Keratinocyte (primary cell): Measurements from ENCODE around the gene JCAD. TPM values are rescaled to one million over a fixed set of nuclear protein-coding genes. Genes with fewer than 3 reads are reported as not detected.

ENCODE experiments used
- DNase-seq: peaks from one replicate; pipeline ENCODE4 v3.0.0-alpha.2; 2011; ENCODE audit warnings: low read depth, missing footprints, low spot score
- FAIRE-seq: peaks from 2 replicates; lab custom pipeline; 2011; peaks lifted over from hg19 to GRCh38; lab: Jason Lieb, UNC
- H2AFZ ChIP-seq: 2 replicates; pipeline ENCODE4 v1.6.0; 2012; ENCODE audit warnings: low read length, control low read depth, inconsistent platforms; ENCODE audit not compliant: control insufficient read depth
- H3K27ac ChIP-seq: 2 replicates; pipeline ENCODE4 v1.5.1; 2011; ENCODE audit warnings: low read length; ENCODE audit not compliant: control insufficient read depth, insufficient read depth
- H3K27me3 ChIP-seq: 3 replicates; pipeline ENCODE4 v1.6.0; 2011; ENCODE audit warnings: low read length; ENCODE audit not compliant: control insufficient read depth, insufficient read depth; ENCODE audit errors: extremely low read depth
- H3K36me3 ChIP-seq, 2 experiments: 2 replicates in 1 of 2; 3 replicates in 1 of 2; pipeline ENCODE4 v1.5.1; 2011; ENCODE audit warnings: low read length in 2 of 2, mild to moderate bottlenecking in 1 of 2; ENCODE audit not compliant: control insufficient read depth in 2 of 2, insufficient read depth in 2 of 2; ENCODE audit errors: extremely low read depth in 1 of 2
- H3K4me1 ChIP-seq: 3 replicates; pipeline ENCODE4 v1.5.1; 2011; ENCODE audit warnings: low read length; ENCODE audit not compliant: control insufficient read depth, insufficient read depth; ENCODE audit errors: extremely low read depth
- H3K4me2 ChIP-seq: 3 replicates; pipeline ENCODE4 v1.6.0; 2011; ENCODE audit warnings: low read depth, low read length; ENCODE audit not compliant: control insufficient read depth, insufficient read depth; ENCODE audit errors: extremely low read depth
- H3K4me3 ChIP-seq, 3 experiments: fragments of 200-600 bp in 1 of 3; sonication (generic) in 1 of 3; 2 replicates in 2 of 3; 3 replicates in 1 of 3; pipeline ENCODE4 v1.5.1; 2011 to 2016; ENCODE audit warnings: low read length in 3 of 3, mild to moderate bottlenecking in 3 of 3, control low read depth in 2 of 3, inconsistent platforms in 1 of 3, low read depth in 1 of 3, mixed read lengths in 1 of 3, mixed run types in 1 of 3, moderate library complexity in 1 of 3; ENCODE audit not compliant: control insufficient read depth in 2 of 3, insufficient read depth in 2 of 3; ENCODE audit errors: extremely low read depth in 1 of 3
- H3K79me2 ChIP-seq: 2 replicates; pipeline ENCODE4 v1.6.0; 2012; ENCODE audit warnings: low read length; ENCODE audit not compliant: control insufficient read depth, insufficient read depth
- H3K9ac ChIP-seq: 3 replicates; pipeline ENCODE4 v1.6.0; 2011; ENCODE audit warnings: low read length; ENCODE audit not compliant: control insufficient read depth, insufficient read depth; ENCODE audit errors: extremely low read depth
- H3K9me1 ChIP-seq: 3 replicates; pipeline ENCODE4 v1.6.0; 2011; ENCODE audit warnings: low read length; ENCODE audit not compliant: control insufficient read depth, insufficient read depth; ENCODE audit errors: extremely low read depth
- H3K9me3 ChIP-seq: 2 replicates; pipeline ENCODE4 v1.5.1; 2012; ENCODE audit warnings: low read depth, low read length; ENCODE audit not compliant: control insufficient read depth
- H4K20me1 ChIP-seq: 3 replicates; pipeline ENCODE4 v1.6.0; 2011; ENCODE audit warnings: low read length; ENCODE audit not compliant: control insufficient read depth, insufficient read depth; ENCODE audit errors: extremely low read depth
- EZH2 ChIP-seq: IDR thresholded peaks from one replicate; pipeline ENCODE4 v1.6.1; 2012; ENCODE audit warnings: inconsistent platforms, mild to moderate bottlenecking, low read length, moderate library complexity
- dilution Hi-C: fragments of 300-500 bp; cut with MboI; formaldehyde crosslinking; loops from one replicate; pipeline ENCODE4 v1.7.0; 2020; ENCODE audit warnings: low sequenced_read_pairs; ENCODE audit not compliant: extremely low pct_ligation_motif_present
- polyA plus RNA-seq, 5 experiments: library from polyadenylated mRNA; depleted of rRNA in 3 of 5; stranded (reverse) in 3 of 5; stranded (forward) in 1 of 5; unstranded in 1 of 5; fragments of >200 nt; gene quantifications; 1 replicate in 1 of 5; 2 replicates in 3 of 5; 3 replicates in 1 of 5; pipeline versions ENCODE4 v1.2.1 to v1.2.3, GENCODE V29; 2011 to 2012; ENCODE audit warnings: missing spikeins in 2 of 5, low read depth in 1 of 5, low replicate concordance in 1 of 5
- TF ChIP-seq, protein P1 (sequence below), 3 experiments: IDR thresholded peaks in 1 of 3; conservative IDR thresholded peaks in 1 of 3; optimal IDR thresholded peaks in 1 of 3; 2 replicates in 2 of 3; 3 replicates in 1 of 3; pipeline versions ENCODE3 to v1.5.1; 2011; ENCODE audit warnings: low read length in 3 of 3, mild to moderate bottlenecking in 3 of 3, moderate library complexity in 2 of 3, control low read depth in 1 of 3, inconsistent platforms in 1 of 3; ENCODE audit not compliant: insufficient read depth in 2 of 3; ENCODE audit errors: extremely low read depth in 1 of 3

The JCAD gene
- polyA plus RNA-seq, 1 donor (not counting 4 experiments of a cell fraction or from before 2014, with no cell fraction given), result 0.10 TPM

DNA sequence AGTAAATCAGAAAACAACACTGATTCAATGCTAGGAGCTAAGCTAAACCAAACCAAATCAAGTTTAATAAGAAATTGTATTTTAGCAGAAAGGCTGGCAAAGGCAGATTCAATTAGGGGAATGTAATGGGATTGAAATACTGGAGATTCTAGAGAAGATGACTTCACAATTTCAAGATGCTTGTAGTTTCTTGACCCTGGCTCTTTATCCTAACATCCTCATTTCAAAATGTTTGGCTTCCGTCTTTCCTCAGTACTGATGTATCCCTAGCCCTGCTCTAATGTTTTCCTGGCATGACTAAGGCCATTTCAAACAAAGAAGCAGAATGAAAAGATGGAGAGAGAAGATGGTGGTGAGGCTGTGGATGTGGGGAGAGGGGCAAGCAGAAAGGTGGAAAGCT, 2.7 kb upstream of the JCAD start:
- Histone ChIP-seq H3K9me1 (no peaks in the 10 kb centered on the region), H3K4me3 (no peak overlapping the region), H3K4me1 (no peaks in the 10 kb centered on the region), H3K9me3 (no peaks in the 10 kb centered on the region), H3K27me3 (peaks cover 30% of the 10 kb centered on the region), H2AFZ (no peak overlapping the region), H3K27ac (no peak overlapping the region), H3K36me3 (no peaks in the 10 kb centered on the region), H4K20me1 (peaks cover 3% of the 10 kb centered on the region), H3K79me2 (no peaks in the 10 kb centered on the region), H3K4me2 (no peak overlapping the region), H3K9ac (no peak overlapping the region)
- TF ChIP-seq, protein P1, sequence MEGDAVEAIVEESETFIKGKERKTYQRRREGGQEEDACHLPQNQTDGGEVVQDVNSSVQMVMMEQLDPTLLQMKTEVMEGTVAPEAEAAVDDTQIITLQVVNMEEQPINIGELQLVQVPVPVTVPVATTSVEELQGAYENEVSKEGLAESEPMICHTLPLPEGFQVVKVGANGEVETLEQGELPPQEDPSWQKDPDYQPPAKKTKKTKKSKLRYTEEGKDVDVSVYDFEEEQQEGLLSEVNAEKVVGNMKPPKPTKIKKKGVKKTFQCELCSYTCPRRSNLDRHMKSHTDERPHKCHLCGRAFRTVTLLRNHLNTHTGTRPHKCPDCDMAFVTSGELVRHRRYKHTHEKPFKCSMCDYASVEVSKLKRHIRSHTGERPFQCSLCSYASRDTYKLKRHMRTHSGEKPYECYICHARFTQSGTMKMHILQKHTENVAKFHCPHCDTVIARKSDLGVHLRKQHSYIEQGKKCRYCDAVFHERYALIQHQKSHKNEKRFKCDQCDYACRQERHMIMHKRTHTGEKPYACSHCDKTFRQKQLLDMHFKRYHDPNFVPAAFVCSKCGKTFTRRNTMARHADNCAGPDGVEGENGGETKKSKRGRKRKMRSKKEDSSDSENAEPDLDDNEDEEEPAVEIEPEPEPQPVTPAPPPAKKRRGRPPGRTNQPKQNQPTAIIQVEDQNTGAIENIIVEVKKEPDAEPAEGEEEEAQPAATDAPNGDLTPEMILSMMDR (optimal IDR thresholded peaks at IDR 0.05 in 1 of 3, IDR thresholded peaks at IDR 0.05 in 1 of 3, conservative IDR thresholded peaks at IDR 0.05 in 1 of 3; ENCODE audit: extremely low read depth in 1 of 3, insufficient read depth in 2 of 3, low read length in 3 of 3), result no peak
- TF ChIP-seq EZH2, result no peak
- DNase-seq (no peak), FAIRE-seq (no peak)
- dilution Hi-C loops, result no loop called here

DNA sequence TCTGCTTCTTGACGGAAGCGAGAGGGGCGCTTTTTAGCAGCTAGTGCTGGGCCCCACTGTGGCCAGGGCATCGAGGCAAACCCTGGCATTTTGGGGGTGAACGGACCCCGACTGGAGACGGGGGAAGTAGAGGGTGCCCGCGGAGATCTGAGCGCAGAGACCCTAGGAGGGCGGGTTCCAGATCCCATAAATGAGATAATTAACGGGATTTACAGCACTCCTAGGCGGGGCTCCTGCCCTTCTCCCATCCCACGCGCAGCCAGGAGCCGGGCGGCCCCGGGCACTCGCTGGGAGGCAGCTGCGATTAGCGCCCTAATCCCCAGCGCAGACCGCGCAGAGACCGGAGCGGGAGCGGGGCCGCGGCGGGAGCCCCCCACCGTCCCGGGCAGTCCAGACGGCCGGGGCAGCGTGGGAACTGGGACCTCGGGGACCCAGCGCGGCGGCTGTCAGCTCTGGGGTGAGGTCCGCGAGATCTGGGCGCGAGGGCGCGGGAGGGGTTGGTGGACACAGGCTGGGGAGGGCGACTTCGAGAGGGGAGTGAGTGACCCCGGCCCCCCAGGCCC, 735 bp downstream of the JCAD start:
- Histone ChIP-seq H3K36me3 (no peaks in the 10 kb centered on the region), H3K9me1 (no peaks in the 10 kb centered on the region), H3K4me2 (peak overlapping the region; percentile 71), H4K20me1 (peaks cover 3% of the 10 kb centered on the region), H3K27me3 (peaks cover 30% of the 10 kb centered on the region), H3K4me1 (no peaks in the 10 kb centered on the region), H3K79me2 (no peaks in the 10 kb centered on the region), H3K9me3 (no peaks in the 10 kb centered on the region), H3K4me3 (peak overlapping the region in 1 of 3 experiments; percentile 51), H3K9ac (peak overlapping the region; percentile 7), H2AFZ (no peak overlapping the region), H3K27ac (no peak overlapping the region)
- FAIRE-seq (no peak), DNase-seq (no peak)
- TF ChIP-seq EZH2, result peak; percentile 61
- TF ChIP-seq, protein P1 (optimal IDR thresholded peaks at IDR 0.05 in 1 of 3, IDR thresholded peaks at IDR 0.05 in 1 of 3, conservative IDR thresholded peaks at IDR 0.05 in 1 of 3; ENCODE audit: extremely low read depth in 1 of 3, insufficient read depth in 2 of 3, low read length in 3 of 3), result no peak
- dilution Hi-C loops, result no loop called here
